Caco-2 (cell line): ENCODE results near the gene PARD6G. TPM values are rescaled to one million over a fixed set of nuclear protein-coding genes. Genes with fewer than 3 reads are reported as not detected.

Experiments used
- BruUV-seq: library from RNA; stranded (reverse); fragments of 400-500 nt; replicated peaks from 2 replicates; lab custom pipeline; 2021; lab: Mats Ljungman, UMichigan
- CTCF ChIA-PET: fragments of 300-600 bp; sonication (Branson Sonifier 250); formaldehyde crosslinking; loops from one replicate; lab custom pipeline; 2022; ENCODE audit warnings: antibody characterized with exemption; lab: Charles Lee
- POLR2A ChIA-PET: fragments of 300-600 bp; sonication (Branson Sonifier 250); formaldehyde crosslinking; loops from one replicate; lab custom pipeline; 2022; ENCODE audit warnings: antibody characterized with exemption; lab: Charles Lee
- DNase-seq, 2 experiments: peaks; one replicate each; pipeline versions ENCODE4 v3.0.0 to v3.0.0-alpha.2; 2020 to 2022
- H3K27me3 ChIP-seq: replicated peaks from 2 replicates; pipeline ENCODE4 v1.6.0; 2011; ENCODE audit warnings: low read length; ENCODE audit not compliant: control insufficient read depth, insufficient read depth
- H3K36me3 ChIP-seq: 2 replicates; pipeline ENCODE4 v1.5.1; 2011; ENCODE audit warnings: low read length; ENCODE audit not compliant: control insufficient read depth, insufficient read depth
- H3K4me1 ChIP-seq: fragments of 250-450 bp; sonication (Bioruptor Pico); 2 replicates; pipeline ENCODE4 v1.5.1; 2020; ENCODE audit warnings: mild to moderate bottlenecking
- H3K4me3 ChIP-seq: 2 replicates; pipeline ENCODE4 v1.5.1; 2011; ENCODE audit warnings: low read depth, mild to moderate bottlenecking, control low read depth, low read length
- H3K9me3 ChIP-seq: fragments of 250-450 bp; sonication (Bioruptor Pico); 2 replicates; pipeline ENCODE4 v1.5.1; 2020; ENCODE audit warnings: mild to moderate bottlenecking, moderate library complexity
- H3K27ac Mint-ChIP-seq: one replicate; pipeline ENCODE4 v1.8.0; 2022; ENCODE audit warnings: mixed read lengths; ENCODE audit not compliant: unreplicated experiment
- H3K27me3 Mint-ChIP-seq: one replicate; pipeline ENCODE4 v1.8.0; 2022; ENCODE audit warnings: mixed read lengths; ENCODE audit not compliant: insufficient read depth, unreplicated experiment
- H3K36me3 Mint-ChIP-seq: one replicate; pipeline ENCODE4 v1.8.0; 2022; ENCODE audit warnings: mild to moderate bottlenecking, mixed read lengths; ENCODE audit not compliant: insufficient read depth, unreplicated experiment
- H3K4me1 Mint-ChIP-seq: one replicate; pipeline ENCODE4 v1.8.0; 2022; ENCODE audit warnings: low read depth, mixed read lengths; ENCODE audit not compliant: unreplicated experiment
- H3K4me3 Mint-ChIP-seq: one replicate; pipeline ENCODE4 v1.8.0; 2022; ENCODE audit warnings: mild to moderate bottlenecking, moderate library complexity, mixed read lengths; ENCODE audit not compliant: unreplicated experiment
- H3K9me3 Mint-ChIP-seq: one replicate; pipeline ENCODE4 v1.8.0; 2022; ENCODE audit warnings: mixed read lengths; ENCODE audit not compliant: unreplicated experiment
- CTCF ChIP-seq, 2 experiments: fragments of 200-600 bp in 1 of 2; IDR thresholded peaks; 1 replicate in 1 of 2; 2 replicates in 1 of 2; pipeline versions ENCODE4 v1.5.1 to v1.8.0; 2011 to 2022; ENCODE audit warnings: antibody characterized with exemption in 1 of 2, control low read depth in 1 of 2, inconsistent platforms in 1 of 2, low read depth in 1 of 2, low read length in 1 of 2, mild to moderate bottlenecking in 1 of 2, moderate library complexity in 1 of 2; ENCODE audit not compliant: insufficient read depth in 1 of 2, severe bottlenecking in 1 of 2, unreplicated experiment in 1 of 2
- intact Hi-C: fragments of 100-400 bp; cut with micrococcal nuclease; formaldehyde crosslinking; loops from one replicate; pipeline ENCODE4 v1.10.0; 2022; ENCODE audit not compliant: unreplicated experiment
- total RNA-seq: library from RNA; stranded (reverse); gene quantifications from 2 replicates; pipeline ENCODE4 v1.2.3, GENCODE V29; 2022

PARD6G gene
- total RNA-seq, 1 experiment from 2014 or later = 1.3 TPM

- TF ChIP-seq CTCF (IDR thresholded peaks at IDR 0.05; ENCODE audit: insufficient read depth in 1 of 2, low read depth in 1 of 2, low read length in 1 of 2, severe bottlenecking in 1 of 2, unreplicated experiment in 1 of 2) = no peak
- no TSS peak for BruUV-seq
- peaks cover 12% of the 10 kb centered on the region for H3K36me3 Mint-ChIP-seq
- H3K9me3 Mint-ChIP-seq = no peaks in the 10 kb centered on the region
- H3K4me1 Mint-ChIP-seq = no peaks in the 10 kb centered on the region
- no peaks in the 10 kb centered on the region for H3K27me3 Mint-ChIP-seq
- Histone ChIP-seq H3K4me3 (peak overlapping the region; percentile 54), H3K9me3 (no peaks in the 10 kb centered on the region), H3K27me3 (no peaks in the 10 kb centered on the region), H3K4me1 (no peaks in the 10 kb centered on the region), H3K36me3 (no peaks in the 10 kb centered on the region)
- POLR2A ChIA-PET = interaction anchor here (1.3 kb wide), 2 partner anchors 38 to 183 kb away, joined by 3 to 4 read pairs; partner anchors contain the start of genes ADNP2 and HSBP1L1
- intact Hi-C loops = loop anchor here (10.0 kb wide), 1 partner anchor 112 kb away; the partner anchor contains the start of gene RBFA
- no peak overlapping the region for H3K27ac Mint-ChIP-seq
- peak overlapping the region; percentile 81 for H3K4me3 Mint-ChIP-seq
- CTCF ChIA-PET = no interaction called here
- peak in 1 of 2 experiments; percentile 10 for DNase-seq
These were observed 100.3 kb downstream of the PARD6G start for GRCh38 chr18:80147037-80147417.

- BruUV-seq = no TSS peak
- no peaks in the 10 kb centered on the region for H3K36me3 ChIP-seq
- H3K4me1 ChIP-seq = no peaks in the 10 kb centered on the region
- Mint-ChIP-seq H3K27ac (no peak overlapping the region), H3K27me3 (no peaks in the 10 kb centered on the region), H3K36me3 (peaks cover 12% of the 10 kb centered on the region), H3K4me1 (no peaks in the 10 kb centered on the region), H3K9me3 (no peaks in the 10 kb centered on the region), H3K4me3 (no peak overlapping the region)
- no peaks in the 10 kb centered on the region for H3K27me3 ChIP-seq
- no peak for DNase-seq
- ChIA-PET POLR2A (no interaction called here), CTCF (no interaction called here)
- TF ChIP-seq CTCF (IDR thresholded peaks at IDR 0.05; ENCODE audit: insufficient read depth in 1 of 2, low read depth in 1 of 2, low read length in 1 of 2, severe bottlenecking in 1 of 2, unreplicated experiment in 1 of 2) = no peak
- no peak overlapping the region for H3K4me3 ChIP-seq
- intact Hi-C loops = loop anchor here (10.0 kb wide), 1 partner anchor 110 kb away; the partner anchor contains the start of gene RBFA
- no peaks in the 10 kb centered on the region for H3K9me3 ChIP-seq
These were observed 102.0 kb downstream of the PARD6G start for GRCh38 chr18:80145196-80145804.

- CTCF ChIA-PET = no interaction called here
These were observed 103.4 kb downstream of the PARD6G start for GRCh38 chr18:80143881-80144280.

More at GRCh38 chr18:80143881-80144280, 103.4 kb downstream of the PARD6G start:
- TF ChIP-seq CTCF (IDR thresholded peaks at IDR 0.05; ENCODE audit: insufficient read depth in 1 of 2, low read depth in 1 of 2, low read length in 1 of 2, severe bottlenecking in 1 of 2, unreplicated experiment in 1 of 2) = no peak
- peaks cover 12% of the 10 kb centered on the region for H3K36me3 Mint-ChIP-seq
- POLR2A ChIA-PET = no interaction called here
- Histone ChIP-seq H3K4me3 (no peak overlapping the region), H3K9me3 (no peaks in the 10 kb centered on the region), H3K27me3 (no peaks in the 10 kb centered on the region), H3K36me3 (no peaks in the 10 kb centered on the region), H3K4me1 (no peaks in the 10 kb centered on the region)
- no peaks in the 10 kb centered on the region for H3K27me3 Mint-ChIP-seq
- intact Hi-C loops = loop anchor here (10.0 kb wide), 1 partner anchor 109 kb away; the partner anchor contains the start of gene RBFA
- no peaks in the 10 kb centered on the region for H3K9me3 Mint-ChIP-seq
- no peak overlapping the region for H3K4me3 Mint-ChIP-seq
- BruUV-seq = no TSS peak
- no peak overlapping the region for H3K27ac Mint-ChIP-seq
- no peak for DNase-seq
- no peaks in the 10 kb centered on the region for H3K4me1 Mint-ChIP-seq
